Mesodermal cell (in vitro differentiated cells): ENCODE results near the gene ZMYM3.

Experiments used
- H3K27ac ChIP-seq: 2 replicates; pipeline ENCODE4 v1.7.0; 2013; ENCODE audit warnings: mild to moderate bottlenecking, low read depth, low read length, moderate library complexity; ENCODE audit not compliant: severe bottlenecking
- H3K36me3 ChIP-seq: 2 replicates; pipeline ENCODE4 v1.7.1; 2013; ENCODE audit warnings: mild to moderate bottlenecking, low read length, moderate library complexity; ENCODE audit not compliant: control insufficient read depth, insufficient read depth
- H3K4me1 ChIP-seq: one replicate; pipeline ENCODE4 v1.7.1; 2013; ENCODE audit warnings: mild to moderate bottlenecking, low read length; ENCODE audit not compliant: insufficient read depth, control insufficient read depth, poor library complexity, severe bottlenecking
- H3K4me3 ChIP-seq: 2 replicates; pipeline ENCODE4 v1.7.0; 2013; ENCODE audit warnings: low read length, control low read depth, mild to moderate bottlenecking; ENCODE audit not compliant: insufficient read depth, poor library complexity, severe bottlenecking; ENCODE audit errors: extremely low read depth
- H3K9me3 ChIP-seq: 2 replicates; pipeline ENCODE4 v1.7.1; 2013; ENCODE audit warnings: mild to moderate bottlenecking, low read length, moderate library complexity; ENCODE audit not compliant: control insufficient read depth
- WGBS, 2 experiments: methylation state at CpG; one replicate each; pipeline ENCODE4 v1.1.5; 2013; ENCODE audit warnings: missing lambda C conversion rate in 2 of 2; ENCODE audit not compliant: insufficient coverage in 2 of 2; 5-methylcytosine and 5-hydroxymethylcytosine counted together

The ZMYM3 gene

GRCh38 chrX:71210816-71211215 lies 43.1 kb downstream of the ZMYM3 start:
- no peaks in the 10 kb centered on the region for H3K36me3 ChIP-seq
- WGBS, 2 experiments: 73% methylated on average over 1 of the region's 3 CpGs; no CpG with 5 or more reads in 1 of the 2 experiments
- no peaks in the 10 kb centered on the region for H3K9me3 ChIP-seq
- H3K4me1 ChIP-seq: no peaks in the 10 kb centered on the region
- no peak overlapping the region for H3K27ac ChIP-seq
- no peak overlapping the region for H3K4me3 ChIP-seq

- WGBS, 2 experiments: 93 to 95% methylated on average over 3 of the region's 7 CpGs
These were observed 54.5 kb downstream of the ZMYM3 start for GRCh38 chrX:71199252-71200008.

GRCh38 chrX:71198066-71198465 lies 55.9 kb downstream of the ZMYM3 start:
- Histone ChIP-seq H3K4me3 (no peak overlapping the region), H3K4me1 (no peaks in the 10 kb centered on the region), H3K36me3 (no peaks in the 10 kb centered on the region), H3K9me3 (no peaks in the 10 kb centered on the region), H3K27ac (no peak overlapping the region)
- 92% methylated on average over 3 of the region's 3 CpGs; no CpG with 5 or more reads in 1 of the 2 experiments for WGBS, 2 experiments

More at GRCh38 chrX:71199252-71200008, 54.5 kb downstream of the ZMYM3 start:
- no peaks in the 10 kb centered on the region for H3K9me3 ChIP-seq
- no peak overlapping the region for H3K4me3 ChIP-seq
- no peaks in the 10 kb centered on the region for H3K36me3 ChIP-seq
- no peaks in the 10 kb centered on the region for H3K4me1 ChIP-seq
- H3K27ac ChIP-seq: no peak overlapping the region

GRCh38 chrX:71195964-71196649 lies 57.8 kb downstream of the ZMYM3 start:
- H3K27ac ChIP-seq: no peak overlapping the region
- no peaks in the 10 kb centered on the region for H3K36me3 ChIP-seq
- WGBS, 2 experiments: 22 to 23% methylated on average over 3 to 4 of the region's 4 CpGs
- H3K4me3 ChIP-seq: no peak overlapping the region
- no peaks in the 10 kb centered on the region for H3K9me3 ChIP-seq
- no peaks in the 10 kb centered on the region for H3K4me1 ChIP-seq

- Histone ChIP-seq H3K9me3 (no peaks in the 10 kb centered on the region), H3K27ac (no peak overlapping the region), H3K4me3 (no peak overlapping the region), H3K36me3 (no peaks in the 10 kb centered on the region), H3K4me1 (no peaks in the 10 kb centered on the region)
These were observed 62.7 kb downstream of the ZMYM3 start for GRCh38 chrX:71191248-71191647.
